ENCODE measurements around the gene RABL6.

GRCh38 chr9:136838314-136839228 is 30.8 kb downstream of the RABL6 start:
- TF ChIP-seq CTCF (IDR thresholded peaks at IDR 0.05), result no peak
- no peak for TF ChIP-seq POLR2A (IDR thresholded peaks at IDR 0.05)
- no peak for TF ChIP-seq EP300 (IDR thresholded peaks at IDR 0.05)
